Cerebellar nuclear complex (tissue), 1 donor: Measurements from ENCODE around the gene CLIP3.
"Not testable (repeated sequence)": the region's sequence is repeated elsewhere in the genome, so short reads cannot be mapped to it uniquely, and the experiment has no call there.

Source experiments
- DNase-seq, 2 experiments: peaks; one replicate each; lab custom pipeline; 2025; lab: John Stamatoyannopoulos, UW

Gene CLIP3

DNA sequence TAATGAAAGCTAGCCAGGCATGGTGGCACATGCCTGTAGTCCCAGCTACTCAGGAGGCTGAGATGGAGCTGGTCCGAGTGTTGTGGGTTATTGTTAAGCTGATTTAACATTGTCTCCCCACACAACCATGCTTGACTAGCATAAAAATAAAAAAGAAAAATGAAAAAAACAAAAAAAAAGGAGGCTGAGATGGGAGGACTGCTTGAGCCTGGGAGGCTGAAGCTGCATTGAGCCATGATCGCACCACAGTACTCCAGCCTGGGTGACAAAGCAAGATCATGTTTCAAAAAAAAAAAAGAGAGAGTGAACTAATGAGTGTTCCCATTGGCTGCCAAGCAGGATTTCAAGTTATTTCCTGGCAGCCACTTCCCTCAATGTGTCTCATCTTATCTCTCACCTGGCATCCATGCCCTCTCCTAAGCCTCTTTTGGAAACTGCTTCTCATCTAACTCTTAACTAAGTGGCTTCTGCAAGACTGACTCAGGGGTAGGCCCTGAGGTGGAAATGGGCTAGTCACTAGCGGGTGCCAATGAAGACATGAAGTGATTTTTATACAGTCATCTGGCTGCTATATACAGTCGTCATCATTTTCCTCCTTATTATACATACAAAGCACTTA is 16.5 kb upstream of the CLIP3 start:
- no peak for DNase-seq

- no peak for DNase-seq
These were observed 15.2 kb upstream of the CLIP3 start for GRCh38 chr19:36047835-36048234.

DNA sequence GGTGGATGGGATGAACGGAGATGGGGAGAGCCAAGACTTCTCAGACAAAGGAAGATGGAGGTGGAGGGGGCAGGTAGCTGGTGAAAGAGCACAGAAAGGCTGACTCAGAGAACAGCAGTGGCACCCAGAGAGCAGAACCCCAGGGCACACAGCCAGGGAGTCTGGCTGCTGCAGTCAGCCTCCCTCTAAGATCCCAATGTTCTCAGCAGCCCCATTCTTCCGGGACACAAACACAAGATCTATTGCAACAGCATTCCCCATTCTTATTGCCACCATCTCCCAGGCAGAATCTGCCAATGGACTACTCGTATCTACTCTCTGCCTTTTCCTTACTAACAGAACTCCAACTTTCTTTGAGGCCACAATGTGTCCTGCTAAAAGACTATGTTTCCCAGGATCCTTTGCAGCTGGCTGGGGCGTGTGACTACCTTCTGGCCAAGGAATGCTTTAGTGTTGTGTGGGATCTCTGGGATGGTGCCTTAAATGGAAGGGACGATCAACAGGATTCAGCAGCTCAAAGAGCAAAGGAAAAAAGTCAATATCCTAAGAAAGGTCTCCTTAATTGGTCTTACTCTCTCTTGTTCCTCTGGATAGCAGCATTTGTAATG is 13.9 kb upstream of the CLIP3 start:
- DNase-seq, result no peak

DNA sequence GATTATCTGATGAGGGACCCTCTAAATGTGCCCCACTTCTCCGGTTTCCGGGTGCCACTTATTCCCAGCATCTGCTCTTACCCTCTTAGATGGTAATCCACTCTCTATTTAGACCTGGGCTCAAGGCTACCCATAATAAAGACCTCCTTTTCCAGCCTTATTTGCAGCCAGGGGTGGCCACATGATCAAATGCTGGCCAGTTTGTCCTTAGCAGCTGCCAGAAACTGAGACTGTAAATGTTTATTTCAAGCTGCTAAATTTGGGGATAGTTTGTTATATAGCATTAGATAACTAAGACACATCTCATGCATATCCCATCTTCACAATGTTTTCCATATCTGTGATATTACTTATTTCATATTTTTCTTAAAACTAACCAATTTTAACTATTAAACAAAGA is 11.3 kb upstream of the CLIP3 start:
- DNase-seq, result no peak

GRCh38 chr19:36041831-36042230 is 9.2 kb upstream of the CLIP3 start:
- DNase-seq, result no peak

DNA sequence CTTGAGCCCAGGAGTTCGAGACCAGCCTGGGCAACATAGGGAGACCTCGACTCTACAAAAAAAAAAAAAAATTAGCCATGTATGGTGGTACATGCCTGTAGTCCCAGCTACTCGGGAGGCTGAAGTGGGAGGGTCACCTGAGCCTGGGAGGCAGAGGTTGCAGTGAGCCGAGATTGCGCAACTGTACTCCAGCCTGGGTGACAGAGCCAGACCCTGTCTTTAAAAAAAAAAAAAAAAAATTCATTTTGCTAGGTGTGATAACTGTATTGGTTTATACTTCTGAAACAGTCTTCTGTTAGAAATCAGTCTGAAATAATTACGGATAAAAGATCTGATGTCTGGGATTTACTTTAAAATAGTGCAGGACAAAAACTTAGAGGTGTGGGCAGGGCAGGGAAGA is 8.4 kb upstream of the CLIP3 start:
- not testable (repeated sequence) for DNase-seq

DNA sequence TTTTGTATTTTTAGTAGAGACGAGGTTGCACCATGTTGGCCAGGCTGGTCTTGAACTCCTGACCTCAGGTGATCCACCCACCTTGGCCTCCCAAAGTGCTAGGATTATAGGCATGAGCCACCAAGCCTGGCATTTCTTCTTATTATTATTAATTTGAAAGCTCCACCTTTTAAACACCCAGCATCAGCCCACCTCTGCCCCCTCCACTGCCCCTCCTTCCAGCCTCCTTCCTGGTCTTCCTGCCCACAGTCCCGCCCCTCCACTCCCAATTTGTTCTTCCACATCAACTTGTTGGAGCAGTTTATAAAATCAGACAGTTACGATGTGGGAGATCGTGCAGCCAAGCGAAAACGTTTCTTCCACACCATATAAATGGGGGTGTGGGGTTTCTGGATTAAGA is 7.8 kb upstream of the CLIP3 start:
- DNase-seq, result no peak

DNA sequence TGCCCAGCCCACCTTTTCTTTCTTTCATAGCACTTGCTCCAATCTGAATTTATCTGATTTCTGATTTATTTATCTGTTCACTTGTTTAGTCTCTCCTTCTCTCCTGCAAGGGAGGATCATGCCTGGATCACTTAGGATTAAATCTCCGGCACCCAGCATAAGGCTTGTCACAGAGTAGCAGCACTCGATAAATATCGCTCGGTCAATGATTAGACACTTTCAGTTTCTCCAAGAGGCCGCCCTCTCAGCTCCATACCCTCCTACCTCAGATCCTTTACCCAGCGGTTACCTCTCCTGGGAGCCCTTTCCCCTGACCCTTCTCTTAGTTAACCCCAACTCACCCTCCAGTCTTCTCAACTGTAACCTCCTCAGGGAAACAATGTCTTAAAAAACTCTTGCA is 1.4 kb downstream of the CLIP3 start:
- no peak for DNase-seq

- peak in 1 of 2 experiments; percentile 0 for DNase-seq
These were observed 2.2 kb downstream of the CLIP3 start for GRCh38 chr19:36030264-36031148.

- DNase-seq, result no peak
These were observed 4.2 kb downstream of the CLIP3 start for GRCh38 chr19:36028313-36029041.

GRCh38 chr19:36027696-36028095 is 5.0 kb downstream of the CLIP3 start:
- no peak for DNase-seq

- DNase-seq, result no peak
These were observed 6.4 kb downstream of the CLIP3 start for GRCh38 chr19:36026091-36026876.

DNA sequence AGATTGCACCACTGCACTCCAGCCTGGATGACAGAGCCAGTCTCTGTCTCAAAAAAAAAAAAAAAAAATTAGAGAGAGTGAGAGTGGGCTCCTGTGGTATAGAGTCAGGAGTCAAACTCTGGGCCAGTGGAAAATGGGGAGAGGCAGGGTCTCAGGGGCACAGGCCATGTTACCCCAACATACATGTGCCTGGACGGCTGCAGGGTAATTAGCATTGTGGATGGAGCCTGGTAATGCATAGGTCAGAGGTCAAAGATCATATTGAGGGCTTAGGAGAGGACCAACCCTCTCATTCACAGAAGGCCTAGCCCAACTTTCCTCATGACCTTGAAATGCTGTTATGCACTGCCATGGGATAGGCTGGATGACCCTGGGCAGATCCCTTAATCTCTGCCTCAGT is 7.1 kb downstream of the CLIP3 start:
- DNase-seq, result no peak

DNA sequence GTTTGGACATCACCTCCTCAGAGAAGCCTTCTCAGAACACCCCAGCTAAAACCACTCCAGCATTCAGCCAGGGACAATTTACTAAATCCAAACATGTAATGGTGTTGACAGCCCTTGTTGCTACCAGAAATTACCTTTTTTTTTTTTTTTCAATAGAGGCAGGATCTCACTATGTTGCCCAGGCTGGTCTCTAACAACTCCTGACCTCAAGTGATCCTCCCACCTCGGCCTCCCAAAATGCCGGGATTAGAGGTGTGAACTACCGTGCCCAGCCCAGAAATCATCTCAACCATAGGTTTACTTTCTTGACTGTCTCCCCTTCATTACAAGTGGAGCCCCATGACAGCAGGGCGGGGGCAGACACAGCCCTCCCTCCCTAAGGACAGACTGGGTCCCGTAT is 9.2 kb downstream of the CLIP3 start:
- DNase-seq, result no peak

DNA sequence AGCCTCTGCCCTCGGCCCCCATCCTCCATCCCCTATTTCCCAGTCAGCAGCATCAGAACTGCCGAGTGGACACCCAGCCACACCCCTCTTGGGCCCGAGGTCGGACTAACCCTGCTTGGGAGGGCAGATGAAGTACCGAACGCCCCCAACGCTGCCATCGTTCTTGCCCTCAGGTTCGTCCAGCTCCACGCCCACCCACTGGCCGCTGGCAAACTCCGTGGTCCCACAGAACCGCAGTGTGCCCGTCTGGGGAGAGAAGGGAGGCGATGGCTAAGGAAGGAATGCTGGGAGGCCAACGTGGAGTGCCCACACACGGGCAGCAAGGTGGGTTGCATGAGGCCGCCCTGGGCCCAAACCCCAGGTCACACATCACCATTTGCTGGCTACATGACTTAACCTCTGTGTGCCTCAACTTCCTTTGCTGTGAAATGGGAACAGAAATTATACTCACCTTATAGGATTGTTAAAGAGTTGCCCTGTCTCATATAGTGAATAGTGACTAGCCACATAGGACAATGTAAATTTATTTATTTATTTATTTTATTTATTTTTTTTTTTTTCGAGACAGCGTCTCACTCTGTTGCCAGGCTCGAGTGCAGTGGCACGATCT is 13.5 kb downstream of the CLIP3 start:
- no peak for DNase-seq

- peak; percentile 98 to 99 for DNase-seq
These were observed 18.4 kb downstream of the CLIP3 start, which contains the start of gene ALKBH6 for GRCh38 chr19:36014012-36014924. TSS of gene ALKBH6 (minus strand) at chr19:36014213. CDS start at chr19:36013397, 816 bp downstream.

GRCh38 chr19:36013280-36014011 is 19.2 kb downstream of the CLIP3 start:
- DNase-seq, result no peak

DNA sequence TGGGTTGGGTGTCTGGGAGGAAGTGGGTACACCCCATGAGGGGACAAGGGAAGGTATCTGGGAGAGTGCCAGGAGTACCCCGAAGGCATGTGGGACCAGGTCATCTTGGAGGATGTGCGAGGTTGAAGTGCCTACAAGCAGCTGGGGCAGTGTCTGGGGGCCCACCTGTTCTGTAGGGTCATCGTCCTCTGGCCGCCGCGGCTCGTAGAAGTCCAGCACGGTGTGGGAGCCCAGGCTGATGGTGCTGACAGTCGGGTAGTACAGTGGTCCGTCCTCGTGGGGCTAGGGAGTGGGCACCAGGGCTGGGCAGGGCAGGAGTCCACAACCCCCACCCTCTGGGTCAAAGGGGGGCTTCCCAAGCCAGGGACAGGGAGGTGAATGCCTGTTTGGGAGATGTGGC is 22.3 kb downstream of the CLIP3 start:
- no peak for DNase-seq
